A549 (cell line): ENCODE measurements around the gene CD151. TPM values are rescaled to one million over a fixed set of nuclear protein-coding genes. Genes with fewer than 3 reads are reported as not detected.

Experiments used
- ATAC-seq, 2 experiments: fragments of 200-7000 bp in 1 of 2; fragments of >200 bp in 1 of 2; cut with Nextera tagmentation in 1 of 2; cut with Tn5 transposase in 1 of 2; 3 replicates each; pipeline versions ENCODE4 v1.8.0 to v1.9.1; 2018 to 2020; ENCODE audit warnings: mild to moderate bottlenecking in 1 of 2, moderate library complexity in 1 of 2
- CTCF ChIA-PET: fragments of 300-600 bp; sonication (Branson Sonifier 250); formaldehyde crosslinking; extraction: SDS; loops from one replicate; lab custom pipeline; 2021; ENCODE audit warnings: antibody characterized with exemption, inconsistent platforms; lab: Yijun Ruan, JAX
- POLR2A ChIA-PET: fragments of 350-600 bp; formaldehyde crosslinking; extraction: SDS; loops from one replicate; lab custom pipeline; 2021; ENCODE audit warnings: antibody characterized with exemption, inconsistent platforms; lab: Yijun Ruan, JAX
- DNase-seq, 2 experiments: peaks; one replicate each; pipeline versions ENCODE4 v3.0.0 to v3.0.0-alpha.2; 2011 to 2016; ENCODE audit warnings: low read depth in 1 of 2, low spot score in 1 of 2
- FAIRE-seq: peaks from 2 replicates; lab custom pipeline; 2011; peaks lifted over from hg19 to GRCh38; lab: Jason Lieb, UNC
- H3K27ac ChIP-seq, 2 experiments: fragments of >200 bp; sonication (Bioruptor Twin); formaldehyde crosslinking; 3 replicates each; pipeline ENCODE4 v1.5.1; 2016 to 2017
- H3K4me1 ChIP-seq: fragments of >200 bp; sonication (Bioruptor Twin); formaldehyde crosslinking; 3 replicates; pipeline ENCODE4 v1.6.1; 2016
- H3K4me2 ChIP-seq: fragments of >200 bp; sonication (Bioruptor Twin); formaldehyde crosslinking; 3 replicates; pipeline ENCODE4 v1.6.1; 2016
- H3K4me3 ChIP-seq: fragments of >200 bp; sonication (Bioruptor Twin); formaldehyde crosslinking; 3 replicates; pipeline ENCODE4 v1.5.1; 2016
- H3K9me3 ChIP-seq: fragments of >200 bp; sonication (Bioruptor Twin); formaldehyde crosslinking; 3 replicates; pipeline ENCODE4 v1.6.1; 2016
- BHLHE40 ChIP-seq: IDR thresholded peaks from 2 replicates; pipeline ENCODE4 v1.6.1; 2012; ENCODE audit warnings: low read depth, low read length, inconsistent platforms
- CBX2 ChIP-seq: fragments of 200-600 bp; sonication (generic); IDR thresholded peaks from 2 replicates; pipeline ENCODE4 v1.6.1; 2016; ENCODE audit warnings: low read depth, mild to moderate bottlenecking, borderline replicate concordance
- CBX8 ChIP-seq: fragments of 200-600 bp; sonication (generic); IDR thresholded peaks from 2 replicates; pipeline ENCODE4 v1.6.1; 2016
- CEBPB ChIP-seq, 2 experiments: fragments of >200 bp in 1 of 2; sonication (Bioruptor Twin) in 1 of 2; formaldehyde crosslinking in 1 of 2; IDR thresholded peaks; 2 replicates each; pipeline ENCODE4 v1.6.1; 2012 to 2016
- CHD4 ChIP-seq: fragments of 200-600 bp; sonication (generic); IDR thresholded peaks from 2 replicates; pipeline ENCODE4 v1.6.1; 2016; ENCODE audit warnings: antibody characterized with exemption, mild to moderate bottlenecking, borderline replicate concordance
- EHF ChIP-seq: fragments of 250-450 bp; sonication (Bioruptor Pico); IDR thresholded peaks from 2 replicates; pipeline ENCODE4 v1.5.0; 2020; ENCODE audit warnings: mild to moderate bottlenecking
- ELK1 ChIP-seq: fragments of 150-350 bp; IDR thresholded peaks from 2 replicates; pipeline ENCODE4 v1.6.1; 2014; ENCODE audit warnings: low read depth, mild to moderate bottlenecking, low read length
- EP300 ChIP-seq, 2 experiments: fragments of >200 bp; sonication (Bioruptor Twin); formaldehyde crosslinking; IDR thresholded peaks; 2 replicates in 1 of 2; 3 replicates in 1 of 2; pipeline ENCODE4 v1.6.1; 2016 to 2017
- FOSB ChIP-seq: fragments of 250-450 bp; sonication (Bioruptor Pico); IDR thresholded peaks from 2 replicates; pipeline ENCODE4 v1.5.0; 2020; ENCODE audit warnings: mild to moderate bottlenecking, moderate library complexity
- FOXS1 ChIP-seq: fragments of 250-450 bp; sonication (Bioruptor Pico); IDR thresholded peaks from 2 replicates; pipeline ENCODE4 v1.5.0; 2020; ENCODE audit warnings: mild to moderate bottlenecking, moderate library complexity
- HDAC2 ChIP-seq: fragments of 200-600 bp; sonication (generic); IDR thresholded peaks from 2 replicates; pipeline ENCODE4 v1.6.1; 2016
- HES2 ChIP-seq: fragments of >200 bp; sonication (Bioruptor Twin); formaldehyde crosslinking; IDR thresholded peaks from 2 replicates; pipeline ENCODE4 v1.6.1; 2016
- HOXA7 ChIP-seq: fragments of 250-450 bp; sonication (Bioruptor Pico); IDR thresholded peaks from 2 replicates; pipeline ENCODE4 v1.5.0; 2020; ENCODE audit warnings: mild to moderate bottlenecking, moderate library complexity
- HOXB5 ChIP-seq: fragments of 250-450 bp; sonication (Bioruptor Pico); IDR thresholded peaks from 2 replicates; pipeline ENCODE4 v1.5.0; 2020; ENCODE audit warnings: mild to moderate bottlenecking, moderate library complexity
- JUN ChIP-seq, 2 experiments: fragments of >200 bp; sonication (Bioruptor Twin); formaldehyde crosslinking; IDR thresholded peaks; 2 replicates in 1 of 2; 3 replicates in 1 of 2; pipeline ENCODE4 v1.6.1; 2016 to 2017
- JUNB ChIP-seq: fragments of >200 bp; sonication (Bioruptor Twin); formaldehyde crosslinking; IDR thresholded peaks from 2 replicates; pipeline ENCODE4 v1.6.1; 2016
- KDM1A ChIP-seq: fragments of 200-600 bp; sonication (generic); IDR thresholded peaks from 2 replicates; pipeline ENCODE4 v1.6.1; 2016; ENCODE audit warnings: low read depth, mild to moderate bottlenecking
- KDM5A ChIP-seq: fragments of 200-600 bp; sonication (generic); IDR thresholded peaks from 2 replicates; pipeline ENCODE4 v1.6.1; 2016; ENCODE audit warnings: antibody characterized with exemption, mild to moderate bottlenecking
- MAZ ChIP-seq: fragments of 150-350 bp; IDR thresholded peaks from 2 replicates; pipeline ENCODE4 v1.6.1; 2014; ENCODE audit warnings: antibody characterized with exemption, low read depth, low read length, borderline replicate concordance
- MYC ChIP-seq: IDR thresholded peaks from 2 replicates; pipeline ENCODE4 v1.6.1; 2012; ENCODE audit warnings: mild to moderate bottlenecking, inconsistent platforms, low read length, improper control_type of control experiment, borderline replicate concordance
- NFE2L2 ChIP-seq: fragments of 150-350 bp; conservative IDR thresholded peaks from 2 replicates; pipeline ENCODE4 v1.6.1; 2014; ENCODE audit warnings: low read length
- NR3C1 ChIP-seq: fragments of >200 bp; sonication (Bioruptor Twin); formaldehyde crosslinking; IDR thresholded peaks from 3 replicates; pipeline ENCODE4 v1.6.1; 2017
- PBX3 ChIP-seq: IDR thresholded peaks from 2 replicates; pipeline ENCODE4 v1.6.1; 2012
- PHF8 ChIP-seq: fragments of 200-600 bp; sonication (generic); IDR thresholded peaks from 2 replicates; pipeline ENCODE4 v1.6.1; 2016; ENCODE audit warnings: low read depth, mild to moderate bottlenecking, antibody characterized with exemption, moderate library complexity, borderline replicate concordance
- POLR2A ChIP-seq: IDR thresholded peaks from 2 replicates; pipeline ENCODE4 v1.6.1; 2012; ENCODE audit warnings: mild to moderate bottlenecking, low read length
- POLR2AphosphoS2 ChIP-seq: conservative IDR thresholded peaks from 2 replicates; pipeline ENCODE4 v1.6.1; 2012; ENCODE audit warnings: low read length, improper control_type of control experiment, inconsistent platforms
- RAD21 ChIP-seq, 2 experiments: fragments of >200 bp in 1 of 2; sonication (Bioruptor Twin) in 1 of 2; formaldehyde crosslinking in 1 of 2; IDR thresholded peaks in 1 of 2; conservative IDR thresholded peaks in 1 of 2; 2 replicates in 1 of 2; 3 replicates in 1 of 2; pipeline ENCODE4 v1.6.1; 2012 to 2018; ENCODE audit warnings: inconsistent platforms in 1 of 2
- RARB ChIP-seq: fragments of 250-450 bp; sonication (Bioruptor Pico); IDR thresholded peaks from 2 replicates; pipeline ENCODE4 v1.8.0; 2021; ENCODE audit warnings: mild to moderate bottlenecking, moderate library complexity
- RCOR1 ChIP-seq: fragments of 150-350 bp; IDR thresholded peaks from 2 replicates; pipeline ENCODE4 v1.6.1; 2014; ENCODE audit warnings: antibody characterized with exemption, low read length, low read depth
- RFX5 ChIP-seq: fragments of 450-650 bp; IDR thresholded peaks from 2 replicates; pipeline ENCODE4 v1.7.1; 2014; ENCODE audit warnings: antibody characterized with exemption, mild to moderate bottlenecking, moderate library complexity
- SMC3 ChIP-seq: fragments of >200 bp; sonication (Bioruptor Twin); formaldehyde crosslinking; IDR thresholded peaks from 3 replicates; pipeline ENCODE4 v1.6.1; 2018; ENCODE audit warnings: inconsistent platforms
- TFCP2L1 ChIP-seq: fragments of 250-450 bp; sonication (Bioruptor Pico); IDR thresholded peaks from 2 replicates; pipeline ENCODE4 v1.5.0; 2021; ENCODE audit warnings: mild to moderate bottlenecking
- TP53 ChIP-seq: fragments of 250-450 bp; sonication (Bioruptor Pico); IDR thresholded peaks from 2 replicates; pipeline ENCODE4 v1.5.0; 2021; ENCODE audit warnings: mild to moderate bottlenecking, moderate library complexity
- WGBS: methylation state at CpG from one replicate; pipeline ENCODE4 v1.1.6; 2017; ENCODE audit errors: missing lambda C conversion rate; 5-methylcytosine and 5-hydroxymethylcytosine counted together
- polyA plus RNA-seq, 4 experiments: library from polyadenylated mRNA; depleted of rRNA in 3 of 4; stranded (reverse); fragments of >200 nt; fragmentation: RNase III in 1 of 4; extraction: RNeasy Plus Mini Kit Qiagen cat#74134 plus additional on column Dnase treatment in 1 of 4; gene quantifications; 2 replicates in 3 of 4; 3 replicates in 1 of 4; pipeline ENCODE4 v1.2.3, GENCODE V29; 2011 to 2017
- TF ChIP-seq, protein P1 (sequence below): IDR thresholded peaks from 2 replicates; pipeline ENCODE4 v1.6.1; 2012
- TF ChIP-seq, protein P2 (sequence below): fragments of >200 bp; sonication (Bioruptor Twin); formaldehyde crosslinking; IDR thresholded peaks from 3 replicates; pipeline ENCODE4 v1.5.1; 2016
- TF ChIP-seq, protein P3 (sequence below): fragments of 200-600 bp; sonication (generic); IDR thresholded peaks from 2 replicates; pipeline ENCODE4 v1.6.1; 2016; ENCODE audit warnings: antibody characterized with exemption, mild to moderate bottlenecking, moderate library complexity

CD151 gene
- polyA plus RNA-seq, 2 of the 4 experiments (the other 2 are of a cell fraction) = 409 to 701 TPM

DNA sequence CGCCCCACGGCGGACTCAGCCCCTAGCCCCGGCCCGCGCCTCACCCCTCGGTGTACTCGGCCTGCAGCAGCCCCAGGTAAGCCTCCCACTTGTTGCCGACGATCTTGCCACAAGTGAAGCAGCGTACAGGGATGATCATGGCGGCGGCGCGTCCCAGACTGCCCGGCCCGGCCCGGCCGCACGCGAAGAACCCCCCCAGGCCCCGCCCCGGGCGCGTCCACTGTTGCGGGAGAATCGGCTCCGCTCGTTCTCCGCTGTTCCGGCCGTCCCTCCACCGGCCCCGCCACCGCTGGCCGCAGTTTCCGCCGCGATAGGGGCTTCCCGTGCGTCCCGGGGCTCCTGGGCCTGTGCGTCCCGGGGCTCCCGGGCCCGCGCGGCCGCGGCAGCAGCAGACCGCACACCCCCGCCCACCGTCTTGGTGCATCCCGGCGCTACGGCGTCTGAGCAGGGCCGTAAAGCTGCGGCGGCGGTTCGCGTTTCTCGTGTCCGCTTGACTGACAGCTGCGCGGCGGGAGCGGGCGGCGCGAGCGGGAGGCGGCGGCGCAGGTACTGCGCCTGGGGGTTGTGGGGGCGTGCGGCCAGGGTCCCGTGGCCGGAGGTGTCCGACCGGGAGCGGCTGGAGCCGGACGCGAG, 9.7 kb downstream of the CD151 start, which contains the start of the genes POLR2L and TSPAN4:
Gene POLR2L, minus strand, starts transcription at position 160 of the 633 bp plus-strand sequence. Its CDS starts 21 bp downstream, at position 139.
Gene TSPAN4, plus strand, starts transcription at position 483 of the 633 bp plus-strand sequence. CDS start 7,453 bp downstream, outside the sequence.
- no peak for FAIRE-seq
- WGBS = under 1% methylated on average over 19 of the region's 87 CpGs
- ChIA-PET CTCF (interaction anchor here (1.0 to 1.5 kb wide), 2 partner anchors 12 to 209 kb away, joined by 4 to 6 read pairs; no protein-coding TSS in a partner anchor), POLR2A (interaction anchor here (0.7 to 3.9 kb wide), 5 partner anchors 9 to 33 kb away, joined by 3 to 47 read pairs (median 7); partner anchors contain the start of genes CD151, PNPLA2 and RPLP2)
- Histone ChIP-seq H3K9me3 (no peaks in the 10 kb centered on the region), H3K27ac (peak within 1 kb of the TSS; percentile 99), H3K4me1 (peaks cover 63% of the 10 kb centered on the region), H3K4me2 (peak within 1 kb of the TSS; percentile 92), H3K4me3 (peak within 1 kb of the TSS; percentile 100)
- DNase-seq = peak in 1 of 2 experiments; percentile 94
- peak; percentile 0 to 1; a peak in 1 of 6 replicates for ATAC-seq
- TF ChIP-seq HES2 (no peak), EP300 (IDR thresholded peaks at IDR 0.05) (peak in 1 of 2 experiments; percentile 33; a peak in 1 of 5 replicates), TFCP2L1 (no peak), CEBPB (IDR thresholded peaks at IDR 0.05) (no peak), CHD4 (no peak), JUNB (no peak), RAD21 (conservative IDR thresholded peaks at IDR 0.05 in 1 of 2, IDR thresholded peaks at IDR 0.05 in 1 of 2) (no peak; a peak in 1 of 5 replicates), HOXB5 (CRISPR knock-in tag) (no peak), KDM5A (no peak), PHF8 (peak; percentile 90; the same call in 1 of the 2 replicates), SMC3 (no peak), CBX2 (no peak), NFE2L2 (no peak), RARB (CRISPR knock-in tag) (no peak), HOXA7 (no peak), BHLHE40 (peak; percentile 45), FOXS1 (CRISPR knock-in tag) (no peak), RCOR1 (no peak), RFX5 (no peak), CBX8 (no peak), MYC (no peak), NR3C1 (no peak), KDM1A (no peak), POLR2A (peak; percentile 98), EHF (CRISPR knock-in tag) (no peak), JUN (IDR thresholded peaks at IDR 0.05) (peak; percentile 88 to 99; a peak in 4 of 5 replicates), MAZ (no peak), HDAC2 (no peak), PBX3 (peak; percentile 94), FOSB (CRISPR knock-in tag) (no peak), ELK1 (no peak), TP53 (CRISPR knock-in tag) (no peak), POLR2AphosphoS2 (peak; percentile 98)
- TF ChIP-seq, protein P1, sequence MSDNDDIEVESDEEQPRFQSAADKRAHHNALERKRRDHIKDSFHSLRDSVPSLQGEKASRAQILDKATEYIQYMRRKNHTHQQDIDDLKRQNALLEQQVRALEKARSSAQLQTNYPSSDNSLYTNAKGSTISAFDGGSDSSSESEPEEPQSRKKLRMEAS = peak; percentile 91
- TF ChIP-seq, protein P2, sequence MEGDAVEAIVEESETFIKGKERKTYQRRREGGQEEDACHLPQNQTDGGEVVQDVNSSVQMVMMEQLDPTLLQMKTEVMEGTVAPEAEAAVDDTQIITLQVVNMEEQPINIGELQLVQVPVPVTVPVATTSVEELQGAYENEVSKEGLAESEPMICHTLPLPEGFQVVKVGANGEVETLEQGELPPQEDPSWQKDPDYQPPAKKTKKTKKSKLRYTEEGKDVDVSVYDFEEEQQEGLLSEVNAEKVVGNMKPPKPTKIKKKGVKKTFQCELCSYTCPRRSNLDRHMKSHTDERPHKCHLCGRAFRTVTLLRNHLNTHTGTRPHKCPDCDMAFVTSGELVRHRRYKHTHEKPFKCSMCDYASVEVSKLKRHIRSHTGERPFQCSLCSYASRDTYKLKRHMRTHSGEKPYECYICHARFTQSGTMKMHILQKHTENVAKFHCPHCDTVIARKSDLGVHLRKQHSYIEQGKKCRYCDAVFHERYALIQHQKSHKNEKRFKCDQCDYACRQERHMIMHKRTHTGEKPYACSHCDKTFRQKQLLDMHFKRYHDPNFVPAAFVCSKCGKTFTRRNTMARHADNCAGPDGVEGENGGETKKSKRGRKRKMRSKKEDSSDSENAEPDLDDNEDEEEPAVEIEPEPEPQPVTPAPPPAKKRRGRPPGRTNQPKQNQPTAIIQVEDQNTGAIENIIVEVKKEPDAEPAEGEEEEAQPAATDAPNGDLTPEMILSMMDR = no peak
- TF ChIP-seq, protein P3, sequence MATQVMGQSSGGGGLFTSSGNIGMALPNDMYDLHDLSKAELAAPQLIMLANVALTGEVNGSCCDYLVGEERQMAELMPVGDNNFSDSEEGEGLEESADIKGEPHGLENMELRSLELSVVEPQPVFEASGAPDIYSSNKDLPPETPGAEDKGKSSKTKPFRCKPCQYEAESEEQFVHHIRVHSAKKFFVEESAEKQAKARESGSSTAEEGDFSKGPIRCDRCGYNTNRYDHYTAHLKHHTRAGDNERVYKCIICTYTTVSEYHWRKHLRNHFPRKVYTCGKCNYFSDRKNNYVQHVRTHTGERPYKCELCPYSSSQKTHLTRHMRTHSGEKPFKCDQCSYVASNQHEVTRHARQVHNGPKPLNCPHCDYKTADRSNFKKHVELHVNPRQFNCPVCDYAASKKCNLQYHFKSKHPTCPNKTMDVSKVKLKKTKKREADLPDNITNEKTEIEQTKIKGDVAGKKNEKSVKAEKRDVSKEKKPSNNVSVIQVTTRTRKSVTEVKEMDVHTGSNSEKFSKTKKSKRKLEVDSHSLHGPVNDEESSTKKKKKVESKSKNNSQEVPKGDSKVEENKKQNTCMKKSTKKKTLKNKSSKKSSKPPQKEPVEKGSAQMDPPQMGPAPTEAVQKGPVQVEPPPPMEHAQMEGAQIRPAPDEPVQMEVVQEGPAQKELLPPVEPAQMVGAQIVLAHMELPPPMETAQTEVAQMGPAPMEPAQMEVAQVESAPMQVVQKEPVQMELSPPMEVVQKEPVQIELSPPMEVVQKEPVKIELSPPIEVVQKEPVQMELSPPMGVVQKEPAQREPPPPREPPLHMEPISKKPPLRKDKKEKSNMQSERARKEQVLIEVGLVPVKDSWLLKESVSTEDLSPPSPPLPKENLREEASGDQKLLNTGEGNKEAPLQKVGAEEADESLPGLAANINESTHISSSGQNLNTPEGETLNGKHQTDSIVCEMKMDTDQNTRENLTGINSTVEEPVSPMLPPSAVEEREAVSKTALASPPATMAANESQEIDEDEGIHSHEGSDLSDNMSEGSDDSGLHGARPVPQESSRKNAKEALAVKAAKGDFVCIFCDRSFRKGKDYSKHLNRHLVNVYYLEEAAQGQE = no peak; the same call in 1 of the 2 replicates
